ENCODE data around the gene PRPF31.
"Not testable (repeated sequence)": the region's sequence is repeated elsewhere in the genome, so short reads cannot be mapped to it uniquely, and the experiment has no call there.

- TF ChIP-seq CTCF (IDR thresholded peaks at IDR 0.05), result peak in 1 of 7 experiments; percentile 25
- not testable (repeated sequence) for TF ChIP-seq POLR2AphosphoS5, POLR2A, EP300 (IDR thresholded peaks at IDR 0.05)
These were observed 19.5 kb upstream of the PRPF31 start for GRCh38 chr19:54095859-54096616.
